Measurements from ENCODE around the gene TOMM40. TPM values are rescaled to one million over a fixed set of nuclear protein-coding genes. Genes with fewer than 3 reads are reported as not detected.
A peak's percentile ranks its signal among the peaks of the same experiment; 100 is the strongest.

Gene TOMM40
- total and polyA plus RNA-seq, 9 of the 15 experiments (the other 6 are each of a cell fraction or from before 2014, with no cell fraction given) = 0.89 to 290 (median 160) TPM

DNA sequence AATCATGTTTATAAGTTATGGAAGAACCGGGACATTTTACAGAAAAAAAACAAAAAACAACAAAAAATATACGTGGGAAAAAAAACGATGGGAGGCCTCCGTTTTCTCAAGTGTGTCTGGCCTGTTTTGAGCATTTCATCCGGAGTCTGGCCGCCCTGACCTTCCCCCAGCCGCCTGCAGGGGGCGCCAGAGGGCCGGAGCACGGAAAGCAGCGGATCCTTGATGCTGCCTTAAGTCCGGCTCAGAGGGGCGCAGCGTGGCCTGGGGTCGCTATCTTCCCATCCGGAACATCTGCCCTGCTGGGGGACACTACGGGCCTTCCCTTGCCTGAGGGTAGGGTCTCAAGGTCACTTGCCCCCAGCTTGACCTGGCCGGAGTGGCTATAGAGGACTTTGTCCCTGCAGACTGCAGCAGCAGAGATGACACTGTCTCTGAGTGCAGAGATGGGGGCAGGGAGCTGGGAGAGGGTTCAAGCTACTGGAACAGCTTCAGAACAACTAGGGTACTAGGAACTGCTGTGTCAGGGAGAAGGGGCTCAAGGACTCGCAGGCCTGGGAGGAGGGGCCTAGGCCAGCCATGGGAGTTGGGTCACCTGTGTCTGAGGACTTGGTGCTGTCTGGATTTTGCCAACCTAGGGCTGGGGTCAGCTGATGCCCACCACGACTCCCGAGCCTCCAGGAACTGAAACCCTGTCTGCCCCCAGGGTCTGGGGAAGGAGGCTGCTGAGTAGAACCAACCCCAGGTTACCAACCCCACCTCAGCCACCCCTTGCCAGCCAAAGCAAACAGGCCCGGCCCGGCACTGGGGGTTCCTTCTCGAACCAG is 12.8 kb downstream of the TOMM40 start (continued):
- TF ChIP-seq ZNF3 (CRISPR knock-in tag; IDR thresholded peaks at IDR 0.05) (no peak), ZNF384 (IDR thresholded peaks at IDR 0.05; ENCODE audit: low read depth, low read length) (0 out of 2 replicates have a peak, but pooled peaks have one; percentile 31), ZNF507 (tag; conservative IDR thresholded peaks at IDR 0.05) (peak; percentile 93), MEF2A (IDR thresholded peaks at IDR 0.05; ENCODE audit: control insufficient read depth, low read depth, low read length) (no peak), TAF15 (IDR thresholded peaks at IDR 0.05; ENCODE audit: low read depth, low read length) (no peak), EWSR1 (IDR thresholded peaks at IDR 0.05; ENCODE audit: borderline replicate concordance, low read depth, partially characterized antibody) (no peak), NUFIP1 (IDR thresholded peaks at IDR 0.05; ENCODE audit: partially characterized antibody) (no peak), RCOR1 (IDR thresholded peaks at IDR 0.05; ENCODE audit: borderline replicate concordance in 1 of 2, low read depth in 2 of 2, low read length in 2 of 2) (0 out of 4 replicates have a peak, but pooled peaks of 1 of the 2 experiments have one; percentile 19), CTBP1 (IDR thresholded peaks at IDR 0.05; ENCODE audit: borderline replicate concordance) (peak; percentile 54; the same call in 1 of the 2 replicates), ESRRA (IDR thresholded peaks at IDR 0.05; ENCODE audit: borderline replicate concordance, low read depth) (peak; percentile 79; the same call in 1 of the 2 replicates), NFYB (IDR thresholded peaks at IDR 0.05; ENCODE audit: extremely low read depth, insufficient read length) (no peak), ZNF175 (CRISPR knock-in tag; IDR thresholded peaks at IDR 0.05; ENCODE audit: low read depth) (no peak), IRF2 (CRISPR knock-in tag; IDR thresholded peaks at IDR 0.05) (no peak), RBM39 (optimal IDR thresholded peaks at IDR 0.05; ENCODE audit: low read depth, low read length) (no peak), HDAC3 (IDR thresholded peaks at IDR 0.05; ENCODE audit: borderline replicate concordance, partially characterized antibody) (no peak), TCF7 (IDR thresholded peaks at IDR 0.05; ENCODE audit: borderline replicate concordance) (no peak), ZNF589 (CRISPR knock-in tag; IDR thresholded peaks at IDR 0.05; ENCODE audit: low read depth) (no peak), RBFOX2 (IDR thresholded peaks at IDR 0.05; ENCODE audit: low read depth, low read length) (peak; percentile 56), FOXJ3 (CRISPR knock-in tag; IDR thresholded peaks at IDR 0.05) (no peak), RBM22 (IDR thresholded peaks at IDR 0.05; ENCODE audit: low read depth, low read length, poor library complexity, severe bottlenecking) (no peak), CBX3 (IDR thresholded peaks at IDR 0.05; ENCODE audit: borderline replicate concordance in 1 of 2, low read length in 2 of 2) (no peak)
- TF ChIP-seq, protein P1, sequence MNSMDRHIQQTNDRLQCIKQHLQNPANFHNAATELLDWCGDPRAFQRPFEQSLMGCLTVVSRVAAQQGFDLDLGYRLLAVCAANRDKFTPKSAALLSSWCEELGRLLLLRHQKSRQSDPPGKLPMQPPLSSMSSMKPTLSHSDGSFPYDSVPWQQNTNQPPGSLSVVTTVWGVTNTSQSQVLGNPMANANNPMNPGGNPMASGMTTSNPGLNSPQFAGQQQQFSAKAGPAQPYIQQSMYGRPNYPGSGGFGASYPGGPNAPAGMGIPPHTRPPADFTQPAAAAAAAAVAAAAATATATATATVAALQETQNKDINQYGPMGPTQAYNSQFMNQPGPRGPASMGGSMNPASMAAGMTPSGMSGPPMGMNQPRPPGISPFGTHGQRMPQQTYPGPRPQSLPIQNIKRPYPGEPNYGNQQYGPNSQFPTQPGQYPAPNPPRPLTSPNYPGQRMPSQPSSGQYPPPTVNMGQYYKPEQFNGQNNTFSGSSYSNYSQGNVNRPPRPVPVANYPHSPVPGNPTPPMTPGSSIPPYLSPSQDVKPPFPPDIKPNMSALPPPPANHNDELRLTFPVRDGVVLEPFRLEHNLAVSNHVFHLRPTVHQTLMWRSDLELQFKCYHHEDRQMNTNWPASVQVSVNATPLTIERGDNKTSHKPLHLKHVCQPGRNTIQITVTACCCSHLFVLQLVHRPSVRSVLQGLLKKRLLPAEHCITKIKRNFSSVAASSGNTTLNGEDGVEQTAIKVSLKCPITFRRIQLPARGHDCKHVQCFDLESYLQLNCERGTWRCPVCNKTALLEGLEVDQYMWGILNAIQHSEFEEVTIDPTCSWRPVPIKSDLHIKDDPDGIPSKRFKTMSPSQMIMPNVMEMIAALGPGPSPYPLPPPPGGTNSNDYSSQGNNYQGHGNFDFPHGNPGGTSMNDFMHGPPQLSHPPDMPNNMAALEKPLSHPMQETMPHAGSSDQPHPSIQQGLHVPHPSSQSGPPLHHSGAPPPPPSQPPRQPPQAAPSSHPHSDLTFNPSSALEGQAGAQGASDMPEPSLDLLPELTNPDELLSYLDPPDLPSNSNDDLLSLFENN (IDR thresholded peaks at IDR 0.05; ENCODE audit: low read depth in 2 of 2, low read length in 2 of 2) = 0 out of 4 replicates have a peak, but pooled peaks of 1 of the 2 experiments have one; percentile 51
- TF ChIP-seq, protein P2, sequence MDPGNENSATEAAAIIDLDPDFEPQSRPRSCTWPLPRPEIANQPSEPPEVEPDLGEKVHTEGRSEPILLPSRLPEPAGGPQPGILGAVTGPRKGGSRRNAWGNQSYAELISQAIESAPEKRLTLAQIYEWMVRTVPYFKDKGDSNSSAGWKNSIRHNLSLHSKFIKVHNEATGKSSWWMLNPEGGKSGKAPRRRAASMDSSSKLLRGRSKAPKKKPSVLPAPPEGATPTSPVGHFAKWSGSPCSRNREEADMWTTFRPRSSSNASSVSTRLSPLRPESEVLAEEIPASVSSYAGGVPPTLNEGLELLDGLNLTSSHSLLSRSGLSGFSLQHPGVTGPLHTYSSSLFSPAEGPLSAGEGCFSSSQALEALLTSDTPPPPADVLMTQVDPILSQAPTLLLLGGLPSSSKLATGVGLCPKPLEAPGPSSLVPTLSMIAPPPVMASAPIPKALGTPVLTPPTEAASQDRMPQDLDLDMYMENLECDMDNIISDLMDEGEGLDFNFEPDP (CRISPR knock-in tag; IDR thresholded peaks at IDR 0.05) = peak; percentile 1; the same call in 1 of the 2 replicates

All from K562 (cell line).